ENCODE measurements around the gene PCCA.

- TF ChIP-seq CTCF (IDR thresholded peaks at IDR 0.05; ENCODE audit: low read depth, low read length, missing input control): no peak
- TF ChIP-seq RAD21 (IDR thresholded peaks at IDR 0.05): no peak
- TF ChIP-seq RXRA (IDR thresholded peaks at IDR 0.05): no peak
These were observed 268.0 kb downstream of the PCCA start for GRCh38 chr13:100356889-100357288.

Data from liver (tissue), 3 donors.